ENCODE data around the gene NEK10.

The NEK10 gene

DNA sequence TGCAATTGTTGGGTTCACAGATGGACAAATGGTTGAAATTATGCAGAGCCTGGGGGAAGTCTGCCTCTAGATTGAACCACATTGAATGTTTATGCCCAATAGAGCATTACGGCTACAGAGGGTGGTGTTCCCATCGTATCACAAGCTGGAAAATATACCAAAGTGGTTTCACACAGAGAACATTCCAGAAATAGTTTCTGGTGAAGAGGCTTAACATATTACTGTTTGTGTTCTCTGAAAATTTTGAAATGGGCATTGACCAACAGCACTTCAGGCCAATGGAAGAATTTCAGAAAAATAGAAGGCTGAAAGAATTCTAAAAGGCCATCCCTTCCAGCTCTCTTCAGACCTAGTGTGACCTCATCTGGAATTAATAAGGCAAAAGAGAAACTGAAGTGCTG, 203.9 kb downstream of the NEK10 start:
- no peak for DNase-seq

DNA sequence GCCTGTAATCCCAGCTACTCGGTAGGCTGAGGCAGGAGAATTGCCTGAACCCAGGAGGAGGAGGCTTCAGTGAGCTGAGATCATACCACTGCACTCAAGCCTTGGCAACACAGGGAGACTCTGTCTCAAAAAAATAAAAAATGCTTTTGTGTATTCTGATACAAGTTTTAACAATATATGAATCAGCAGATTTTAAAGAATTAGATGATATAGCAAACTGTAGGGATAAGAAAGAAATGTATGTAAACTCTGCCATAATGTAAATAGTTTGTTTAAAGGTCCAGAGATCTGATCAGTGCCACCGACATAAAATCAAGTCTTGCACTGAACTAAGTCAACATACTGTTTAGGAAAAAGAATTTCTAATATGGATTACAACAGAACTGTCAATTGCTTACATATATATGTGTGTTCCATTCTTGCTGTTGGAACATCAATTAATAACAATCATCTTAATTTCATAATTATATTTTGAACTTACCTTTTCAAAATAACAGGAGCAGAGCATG, 208.3 kb downstream of the NEK10 start:
- no peak for DNase-seq

DNA sequence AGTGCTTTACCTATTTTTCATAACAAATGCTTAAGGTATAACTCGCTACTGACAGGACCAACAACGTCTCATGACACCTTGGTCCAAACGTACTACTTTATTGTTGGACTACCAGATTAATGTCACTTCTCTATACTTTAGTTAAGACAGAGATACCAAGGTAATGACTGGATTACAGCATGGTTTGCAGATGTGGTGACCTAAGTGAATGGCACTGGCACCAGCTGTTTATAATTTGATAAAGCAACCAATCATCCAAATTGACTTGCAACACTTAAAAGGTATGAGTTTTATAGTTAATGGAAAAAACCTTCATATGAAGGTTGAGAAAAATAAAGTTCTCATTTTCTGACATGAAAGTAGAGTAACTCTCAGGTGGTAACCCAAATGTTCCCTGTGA, 209.0 kb downstream of the NEK10 start:
- DNase-seq, result no peak

DNA sequence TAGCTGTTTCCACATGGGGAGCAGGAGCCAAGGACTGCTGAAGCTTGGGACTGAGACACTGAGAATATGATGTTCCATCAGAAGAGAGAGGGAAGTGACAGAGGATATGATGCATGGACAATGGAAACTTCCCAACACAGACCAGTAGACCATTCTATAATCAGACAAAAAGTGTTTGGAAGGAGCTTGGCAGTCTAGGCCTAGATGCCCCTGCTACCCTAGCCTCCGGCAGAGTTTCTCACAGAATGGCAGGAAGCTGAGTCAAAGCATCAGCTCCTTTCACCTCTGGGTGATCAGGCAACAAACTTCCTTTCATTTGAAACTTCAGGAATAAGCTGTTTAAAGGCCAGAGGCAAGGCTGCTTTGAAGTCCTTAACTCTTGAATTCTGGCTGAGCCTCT, 222.0 kb downstream of the NEK10 start:
- no peak for DNase-seq

DNA sequence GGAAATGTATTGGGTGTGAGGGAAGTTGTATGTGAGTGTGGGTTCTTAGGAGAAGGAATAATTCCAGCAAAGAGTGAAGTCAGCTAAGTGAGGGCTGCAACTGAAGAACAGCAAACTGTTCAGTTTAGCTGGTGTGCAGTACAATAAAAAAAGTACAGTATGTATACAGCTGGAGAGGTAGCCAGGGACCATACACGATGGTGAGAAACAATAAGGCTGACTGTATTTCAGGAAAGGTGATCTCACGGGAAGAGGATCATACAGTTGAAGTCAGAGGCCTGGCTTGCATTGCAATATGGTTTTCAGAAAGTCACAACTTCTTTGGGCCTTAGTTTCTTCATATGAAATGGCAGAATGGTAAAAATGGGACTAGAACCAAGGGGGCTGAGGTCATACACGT, 222.4 kb downstream of the NEK10 start:
- no peak for DNase-seq

DNA sequence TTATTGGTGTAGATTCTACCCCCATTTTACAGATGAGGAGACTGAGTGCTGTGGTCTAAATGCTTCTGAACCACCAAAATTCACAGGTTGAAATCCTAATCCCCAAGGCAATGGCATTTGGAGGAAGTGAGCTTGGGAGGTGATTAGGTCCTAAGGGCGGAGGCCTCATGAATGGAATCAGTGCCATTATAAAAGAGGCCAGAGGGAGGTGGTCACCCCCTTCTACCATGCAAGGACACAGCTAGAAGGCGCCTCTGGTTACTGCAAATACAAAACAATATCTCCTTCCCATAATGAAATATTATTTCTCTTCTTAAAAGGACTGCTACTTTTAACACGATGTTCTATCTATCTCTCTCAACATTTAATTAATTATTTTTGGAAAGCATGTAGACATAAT, 223.5 kb downstream of the NEK10 start:
- DNase-seq, result no peak

DNA sequence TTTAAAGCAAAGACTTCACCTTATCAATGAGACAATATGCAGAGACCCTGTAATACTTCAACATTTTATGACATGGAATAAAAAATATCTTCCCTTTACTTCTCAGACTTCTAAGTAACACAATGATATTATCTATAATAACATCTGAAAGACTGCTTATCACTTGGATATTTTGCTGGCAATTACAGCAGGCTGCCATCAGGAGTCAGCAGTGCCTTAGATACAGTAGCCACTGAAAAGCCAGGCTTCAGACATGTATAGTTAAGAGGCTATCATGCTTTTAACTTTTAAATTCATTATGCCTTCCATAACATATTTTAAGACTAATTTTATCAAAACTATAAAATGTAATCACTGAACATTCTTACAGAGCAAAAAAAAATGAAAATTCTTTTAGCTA, 227.5 kb downstream of the NEK10 start:
- DNase-seq, result no peak

DNA sequence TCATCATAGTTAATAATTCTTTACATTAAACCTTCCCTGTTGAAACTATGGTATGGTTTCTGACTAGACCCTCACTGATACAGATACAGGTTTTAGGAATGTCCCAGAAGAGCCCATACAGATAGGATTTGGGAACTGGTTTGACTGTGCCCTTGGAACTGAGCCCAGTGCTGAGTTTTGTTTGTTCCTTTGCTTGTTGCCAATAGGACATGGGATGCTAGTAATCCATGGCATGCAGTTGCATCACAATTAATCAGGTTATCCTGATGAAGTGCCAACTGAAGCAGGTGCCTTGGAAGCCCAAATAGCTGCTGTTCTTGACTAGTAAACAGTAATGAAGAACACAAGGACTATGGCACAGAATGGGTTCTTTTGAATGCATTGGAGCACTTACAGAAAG, 230.6 kb downstream of the NEK10 start:
- DNase-seq, result no peak

DNA sequence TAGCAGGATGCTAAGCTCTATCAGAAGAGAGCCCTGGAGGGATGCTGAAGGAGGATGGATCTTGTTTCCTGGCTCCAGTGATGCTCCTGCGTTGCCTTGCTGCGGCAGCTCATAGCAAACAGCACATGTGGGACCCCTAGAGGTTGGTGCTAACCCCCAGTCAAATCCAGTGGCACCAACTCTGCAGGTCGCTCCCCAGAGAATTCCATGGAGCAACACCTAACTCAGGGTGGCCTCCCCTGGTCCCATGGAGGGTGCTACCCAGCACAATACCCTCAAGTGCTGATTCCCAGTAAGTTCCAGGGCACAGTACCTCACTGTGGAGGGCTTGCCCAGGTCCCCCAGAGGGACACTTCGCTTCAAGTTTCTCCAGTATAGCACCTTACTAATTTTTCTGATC, 231.2 kb downstream of the NEK10 start:
- DNase-seq, result no peak

DNA sequence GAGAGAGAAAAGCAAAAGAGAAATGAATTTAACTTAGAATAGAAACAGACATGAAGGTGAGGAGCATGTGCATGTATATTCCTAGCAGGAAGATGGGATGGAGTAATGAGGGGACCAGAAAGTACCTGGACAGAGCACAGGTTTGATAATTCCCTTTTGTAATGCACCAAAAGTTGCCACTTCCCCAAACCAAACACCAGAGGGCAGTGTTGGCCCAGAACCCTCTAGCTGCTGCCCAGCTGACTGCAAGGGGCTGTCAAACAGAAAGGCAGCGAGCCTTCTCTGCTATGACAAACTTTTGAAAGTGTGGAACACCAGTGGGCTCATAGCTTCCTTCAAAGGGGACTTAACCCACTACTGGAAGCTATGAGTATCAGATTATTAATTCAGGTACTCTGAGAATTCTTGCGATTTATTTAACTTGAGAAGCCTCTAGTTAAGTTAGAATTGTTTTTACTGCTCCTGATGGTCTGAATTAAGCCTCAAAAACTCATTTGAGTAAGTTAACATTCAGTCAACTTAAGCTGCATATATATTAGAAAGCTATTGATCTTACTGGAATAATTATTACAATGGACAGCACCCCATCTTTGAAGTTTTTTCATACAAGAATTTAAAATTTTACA, 234.9 kb downstream of the NEK10 start:
- DNase-seq, result peak; percentile 22 to 48 (median 34)

DNA sequence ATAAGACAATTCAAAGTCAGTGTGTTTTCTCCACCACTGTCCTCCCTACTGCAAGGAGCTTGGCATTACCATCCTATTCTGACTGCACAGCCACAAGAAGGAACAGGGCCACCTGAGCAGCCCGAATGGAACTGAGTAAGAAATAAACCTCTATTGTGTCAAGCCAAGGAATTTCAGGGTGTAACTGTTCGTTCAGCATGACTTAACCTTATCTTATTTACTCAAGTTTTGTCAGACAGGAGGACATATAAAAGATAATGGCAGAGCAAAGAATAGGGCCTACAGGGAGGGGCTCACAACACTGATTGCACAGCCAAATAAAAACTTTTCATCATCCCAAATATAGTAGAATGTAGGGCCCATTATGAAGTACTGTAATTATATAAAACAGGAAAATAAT, 236.1 kb downstream of the NEK10 start:
- no peak for DNase-seq

DNA sequence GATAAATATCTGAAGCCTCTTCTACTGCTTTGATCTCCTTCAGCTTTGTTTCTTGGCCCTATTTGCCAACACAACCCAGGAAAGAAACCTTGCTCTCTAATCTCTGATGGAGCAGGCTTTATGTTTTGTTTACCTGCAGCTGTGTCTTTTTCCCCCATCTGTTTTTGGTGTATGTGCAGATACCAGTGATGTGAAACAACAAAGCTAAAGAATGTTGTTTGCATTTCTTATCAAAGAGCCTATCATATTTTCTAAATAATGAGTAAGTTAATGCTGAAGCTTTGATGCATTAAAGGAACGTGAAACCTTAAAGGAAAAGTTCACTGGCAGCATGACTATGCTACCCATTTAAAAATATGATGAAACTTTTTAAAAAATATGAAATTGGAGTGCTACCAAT, 238.4 kb downstream of the NEK10 start:
- no peak for DNase-seq

DNA sequence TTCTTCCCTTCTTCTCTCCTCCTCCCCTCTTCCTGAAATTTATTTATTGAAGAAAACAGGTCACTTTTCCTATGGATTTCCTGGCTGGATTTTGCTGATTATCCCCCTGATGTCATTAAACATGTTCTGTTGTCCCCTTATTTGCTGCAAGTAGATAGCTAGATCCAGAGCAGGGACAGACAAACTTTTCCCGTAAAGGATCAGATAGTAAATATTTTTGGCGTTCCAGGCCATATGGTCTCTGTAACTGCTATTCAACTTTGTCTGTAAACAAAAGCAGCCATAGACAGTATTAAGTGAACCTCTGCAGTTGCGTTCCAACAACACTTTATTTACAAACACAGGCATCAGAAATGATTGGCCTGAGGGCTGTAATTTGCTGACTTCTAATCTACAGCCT, 241.3 kb downstream of the NEK10 start:
- DNase-seq, result no peak

DNA sequence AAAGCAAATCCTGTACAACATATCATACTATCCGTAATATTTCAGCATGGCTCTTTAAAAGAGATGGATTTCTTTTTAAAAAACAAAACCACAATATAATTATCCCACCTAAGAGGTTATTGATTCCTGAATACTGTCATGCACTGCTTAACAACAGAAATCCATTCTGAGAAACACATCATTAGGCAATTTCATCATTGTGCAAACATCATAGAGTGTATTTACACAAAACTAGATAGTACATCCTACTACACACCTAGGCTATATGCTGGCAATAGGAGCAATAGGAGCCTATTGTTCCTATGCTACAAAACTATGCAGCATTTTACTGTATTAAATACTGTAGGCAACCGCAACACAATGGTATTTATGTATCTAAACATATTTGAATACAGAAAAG, 242.0 kb downstream of the NEK10 start:
- no peak for DNase-seq

DNA sequence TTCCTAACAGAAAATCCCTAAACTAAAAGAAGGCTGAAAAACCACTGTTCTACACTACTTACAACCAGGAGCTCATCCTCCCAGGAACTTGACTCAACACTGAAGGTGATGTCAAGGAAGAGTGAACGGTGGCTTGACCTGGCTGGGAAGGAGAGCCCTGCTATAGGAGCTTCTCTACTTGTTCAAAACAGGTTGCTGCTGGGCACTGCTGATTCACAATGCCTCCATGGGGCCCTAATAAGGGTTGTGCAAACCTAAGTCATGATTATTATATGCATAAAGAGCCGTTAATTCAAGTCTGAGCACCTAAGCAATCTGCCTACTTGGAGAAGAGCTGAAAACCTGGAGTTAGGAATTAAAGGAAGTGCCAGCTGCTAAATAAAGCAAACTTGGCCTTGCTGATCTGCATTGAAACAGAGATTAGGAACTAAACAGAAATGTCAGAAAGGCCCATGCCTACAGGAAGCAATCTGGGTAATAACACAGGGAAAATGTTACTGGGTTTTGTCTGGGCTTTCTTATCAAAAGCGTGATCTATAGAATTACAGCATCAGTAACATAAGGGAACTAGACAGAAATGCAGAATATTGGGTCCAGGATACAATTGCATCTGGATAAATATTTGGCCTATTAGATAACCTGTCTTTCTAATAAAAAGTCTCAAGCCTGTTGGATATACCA, 243.2 kb downstream of the NEK10 start:
- DNase-seq, result no peak

DNA sequence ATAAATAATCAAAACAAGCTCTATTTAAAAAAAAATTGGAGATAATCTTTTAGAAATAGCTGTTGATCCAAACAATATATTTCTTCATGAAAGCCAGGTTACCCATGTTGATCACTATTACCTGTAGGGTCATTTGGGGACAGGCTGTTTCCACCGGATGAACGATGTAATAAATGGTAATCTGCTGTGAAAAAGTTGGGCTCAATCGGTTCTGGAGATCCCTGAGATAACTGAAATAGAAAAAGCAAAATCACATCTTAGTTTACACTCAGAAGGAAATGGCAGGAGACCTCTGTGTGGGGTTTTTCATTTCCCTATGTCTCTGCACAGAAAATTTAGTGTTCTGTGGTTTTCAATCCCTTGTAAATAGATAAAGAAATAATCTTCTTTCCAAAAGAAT, 249.5 kb downstream of the NEK10 start:
- DNase-seq, result no peak

DNA sequence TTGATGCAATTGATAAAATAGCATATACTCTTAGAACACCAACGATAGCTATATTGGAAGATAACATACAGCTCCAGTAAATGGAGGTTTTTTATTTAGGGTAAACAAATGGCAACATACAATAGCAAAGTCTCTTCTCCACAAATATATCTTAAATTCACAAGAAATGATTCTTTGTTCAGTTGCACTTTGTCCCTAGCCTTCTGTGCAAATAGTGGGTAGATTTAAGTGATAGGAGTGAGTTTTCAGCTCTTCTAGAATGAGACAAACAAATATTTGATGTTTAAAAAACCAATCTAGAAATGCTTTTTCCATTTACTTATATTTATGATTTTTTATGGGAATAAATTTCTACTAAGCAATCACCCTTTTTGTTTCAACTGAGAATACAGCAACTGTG, 253.8 kb downstream of the NEK10 start:
- DNase-seq, result no peak

DNA sequence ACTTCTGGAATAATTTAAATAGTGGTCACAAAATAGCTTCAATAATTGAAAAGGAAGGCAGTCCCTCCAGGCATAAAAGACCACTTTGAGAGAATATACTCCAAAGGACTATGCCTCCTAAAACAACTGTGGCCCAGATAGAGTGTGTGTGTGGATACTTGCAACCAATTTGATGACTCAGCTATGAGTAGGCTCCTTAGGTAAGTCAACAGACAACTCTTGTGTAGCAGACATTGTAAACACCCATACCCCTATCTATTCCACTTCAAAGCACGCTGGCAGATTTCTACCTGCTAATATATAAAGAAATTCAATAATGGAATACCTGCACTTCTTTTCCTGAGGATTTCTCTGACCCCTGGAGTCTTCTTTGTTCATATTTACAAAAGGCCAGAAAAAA, 254.5 kb downstream of the NEK10 start:
- DNase-seq, result no peak

DNA sequence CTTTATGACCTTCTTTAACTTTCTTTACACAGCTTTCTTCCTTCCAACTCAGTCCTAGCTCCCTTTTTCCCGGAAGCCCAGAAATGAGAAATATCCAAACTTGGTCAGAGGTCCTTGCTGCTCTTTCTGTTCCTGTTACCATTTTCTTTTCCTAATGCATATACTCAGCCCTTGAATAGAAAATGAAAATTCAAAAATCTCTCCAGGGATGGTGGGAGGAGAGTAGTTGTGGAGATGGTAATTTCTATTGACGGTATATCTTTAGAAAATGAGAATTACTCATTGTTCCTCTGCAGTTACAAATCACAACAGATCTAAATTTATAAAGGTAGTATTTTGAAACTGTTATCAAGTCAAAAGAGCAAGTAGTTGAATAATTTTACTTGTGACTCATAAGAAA, 255.1 kb downstream of the NEK10 start:
- DNase-seq, result no peak

DNA sequence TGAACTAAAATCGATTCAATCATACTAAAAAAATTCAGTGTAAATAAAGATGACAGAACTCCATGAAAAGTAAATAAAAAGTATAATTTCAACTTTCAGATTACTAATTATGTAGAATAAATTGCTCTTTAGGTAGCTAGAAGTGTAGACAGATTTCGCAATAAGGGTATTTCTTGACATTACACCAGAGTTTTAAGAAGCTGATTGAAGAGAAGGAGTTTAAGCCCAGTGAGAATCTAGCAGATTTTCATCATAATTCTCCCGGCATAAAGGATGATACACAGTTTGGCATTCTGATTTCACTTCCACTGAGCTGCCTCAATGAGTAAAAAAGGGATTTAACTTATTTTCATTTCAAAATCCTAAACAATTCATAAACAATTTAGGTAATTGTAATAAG, 259.2 kb downstream of the NEK10 start:
- no peak for DNase-seq

DNA sequence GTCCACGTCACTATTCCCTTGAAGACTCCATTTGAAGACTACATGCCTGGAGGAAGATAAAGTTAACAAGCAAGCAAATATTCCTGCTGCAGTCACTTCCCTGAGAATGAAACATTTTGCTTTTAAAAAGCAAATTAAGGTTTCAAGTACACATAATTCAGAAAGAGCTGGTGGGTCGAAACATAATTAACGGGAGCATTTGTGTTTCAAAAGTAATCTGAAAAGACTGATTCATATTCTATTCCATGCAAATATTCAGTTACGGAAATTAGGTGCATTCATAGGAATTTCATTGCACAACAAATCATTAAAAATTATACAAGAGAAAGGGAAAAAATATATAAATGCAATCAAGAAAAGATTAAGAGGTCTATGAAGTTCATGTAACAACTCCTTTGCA, 260.9 kb downstream of the NEK10 start:
- no peak for DNase-seq

DNA sequence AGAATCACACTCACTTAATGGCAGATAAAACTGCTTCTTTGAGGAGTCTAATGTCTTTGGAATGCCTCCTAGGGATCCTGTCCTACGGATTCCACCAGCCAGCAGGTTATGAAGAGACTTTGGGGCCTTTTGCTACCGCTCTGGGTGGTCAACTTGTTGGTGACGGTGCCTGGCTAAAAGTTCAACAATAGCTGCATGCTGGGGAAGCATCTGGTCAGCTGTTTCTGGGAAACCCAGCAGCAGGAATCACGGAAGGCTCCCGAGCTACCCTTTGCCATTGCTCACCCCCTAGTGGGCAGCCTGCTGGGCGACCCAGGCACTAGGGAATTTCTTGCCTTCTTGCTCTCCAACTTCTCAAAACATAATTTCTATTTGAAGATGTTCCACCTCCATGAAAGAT, 263.3 kb downstream of the NEK10 start:
- DNase-seq, result no peak

DNA sequence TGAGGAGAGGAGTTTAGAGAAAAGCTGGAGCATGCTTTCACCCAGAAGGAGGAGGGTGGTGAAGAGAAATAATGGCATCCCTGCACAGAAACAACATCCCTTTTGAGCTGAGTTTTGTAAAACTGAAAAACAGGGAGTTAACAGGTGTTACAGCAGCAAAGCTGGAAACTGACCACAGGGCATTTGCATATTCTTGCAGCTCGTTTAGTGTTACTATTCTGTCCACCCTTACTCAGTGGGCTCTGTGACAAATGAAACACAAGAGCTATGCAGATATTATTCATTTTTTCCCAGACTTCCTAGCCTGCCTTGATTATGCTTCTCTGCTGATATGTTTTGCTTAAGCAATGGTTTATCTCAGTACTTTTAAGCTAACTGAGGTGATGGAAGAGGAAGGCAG, 272.0 kb downstream of the NEK10 start:
- no peak for DNase-seq

DNA sequence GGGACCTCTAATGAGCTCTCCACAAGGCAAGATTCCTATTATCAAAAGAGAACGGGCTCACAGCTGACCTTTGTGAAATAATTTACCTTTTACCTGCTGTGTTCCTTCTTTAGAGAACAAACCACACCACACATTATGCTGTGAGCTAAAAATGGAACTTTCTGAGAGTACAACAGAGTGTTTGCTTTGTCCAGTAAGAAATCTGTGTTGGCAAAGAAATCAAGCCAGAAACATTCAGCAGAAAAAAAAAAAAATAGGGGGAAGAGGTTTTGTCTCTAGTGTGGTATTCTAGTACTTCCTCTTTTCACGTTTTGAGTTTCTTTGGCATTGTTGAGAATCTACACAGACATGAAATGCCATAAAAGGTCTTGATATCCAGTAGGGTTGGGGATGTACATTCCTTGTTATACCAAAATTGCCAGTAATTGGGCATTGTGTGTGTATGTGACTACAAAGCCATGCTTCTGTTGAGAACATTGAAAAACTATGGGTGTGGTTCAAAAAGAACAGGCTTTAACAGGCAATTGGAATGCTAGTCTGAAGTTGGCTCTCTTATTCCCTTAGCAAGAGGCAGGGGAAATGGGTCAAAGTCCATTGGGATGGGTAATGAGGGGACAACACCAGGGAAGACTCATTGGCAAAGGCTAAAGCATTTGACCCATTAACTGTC, 273.5 kb downstream of the NEK10 start:
- no peak for DNase-seq

Data from T-helper 1 cell (primary cell).